Measurements from ENCODE around the gene GALNT2. TPM values are rescaled to one million over a fixed set of nuclear protein-coding genes. Genes with fewer than 3 reads are reported as not detected.

Gene GALNT2
- total and polyA plus RNA-seq, 2 experiments from 2014 or later, result 17.8 to 48.3 TPM

DNA sequence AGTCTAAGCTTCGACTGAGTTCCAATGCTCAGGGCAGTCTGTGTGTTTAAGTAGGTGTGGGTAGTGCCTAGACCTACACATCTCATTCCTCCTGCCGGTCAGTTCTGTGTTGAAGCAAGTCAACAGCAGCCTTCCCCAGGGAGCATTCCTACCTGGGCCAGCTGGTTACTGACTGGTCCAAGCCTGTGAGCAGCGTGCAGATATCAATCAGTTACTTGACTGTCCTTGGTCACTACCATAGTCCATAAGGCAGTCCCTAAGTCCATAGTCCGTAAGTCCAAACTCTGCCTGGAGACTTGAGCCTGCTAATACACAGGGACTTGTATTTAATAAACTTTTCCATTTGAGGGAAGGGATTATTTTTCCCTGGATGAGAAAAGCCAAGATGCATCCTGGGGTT is 187.2 kb downstream of the GALNT2 start:
- Histone ChIP-seq H3K4me3 (no peak overlapping the region), H3K36me3 (ENCODE audit: insufficient read depth) (peaks cover 5% of the 10 kb centered on the region; the same call in 1 of the 2 replicates), H3K27me3 (ENCODE audit: insufficient read depth) (no peaks in the 10 kb centered on the region), H3K79me2 (replicated peaks; ENCODE audit: insufficient read depth) (no peaks in the 10 kb centered on the region), H4K20me1 (replicated peaks; ENCODE audit: insufficient read depth) (no peaks in the 10 kb centered on the region; the same call in 1 of the 2 replicates), H3K4me1 (ENCODE audit: insufficient read depth) (peaks cover 25% of the 10 kb centered on the region), H3K9me2 (ENCODE audit: insufficient read depth) (peaks cover 6% of the 10 kb centered on the region), H3F3A (replicated peaks; ENCODE audit: low read depth) (no peaks in the 10 kb centered on the region), H3K27ac (ENCODE audit: low read depth) (no peak overlapping the region), H3K4me2 (no peak overlapping the region), H2AFZ (no peak overlapping the region)
- DNase-seq (ENCODE audit: low spot score) (no peak), ATAC-seq (no peak)
- TF ChIP-seq ZNF114 (CRISPR knock-in tag; IDR thresholded peaks at IDR 0.05) (no peak), STAT1 (IDR thresholded peaks at IDR 0.05; ENCODE audit: unreplicated experiment) (no peak), EZH2phosphoT487 (IDR thresholded peaks at IDR 0.05; ENCODE audit: unreplicated experiment) (no peak), ZNF462 (CRISPR knock-in tag; IDR thresholded peaks at IDR 0.05) (no peak), ZNF331 (CRISPR knock-in tag; IDR thresholded peaks at IDR 0.05; ENCODE audit: low read depth) (no peak)
- peak overlapping the region; percentile 32; the same call in 1 of the 2 replicates for H3K27ac Mint-ChIP-seq
- H3K27me3 Mint-ChIP-seq (ENCODE audit: insufficient read depth, low read depth, poor library complexity), result peaks cover 4% of the 10 kb centered on the region
- H3K36me3 Mint-ChIP-seq (ENCODE audit: low read depth), result peaks cover 46% of the 10 kb centered on the region
- H3K4me1 Mint-ChIP-seq, result peaks cover 32% of the 10 kb centered on the region
- H3K4me3 Mint-ChIP-seq, result no peak overlapping the region
- peaks cover 2% of the 10 kb centered on the region; the same call in 2 of the 3 replicates for H3K9me3 Mint-ChIP-seq

- no peak overlapping the region for H3K4me3 ChIP-seq
- peaks cover 50% of the 10 kb centered on the region for H3K36me3 Mint-ChIP-seq (ENCODE audit: low read depth)
- H3K4me1 ChIP-seq (ENCODE audit: insufficient read depth), result peaks cover 23% of the 10 kb centered on the region
- peaks cover under 1% of the 10 kb centered on the region for H3K27me3 Mint-ChIP-seq (ENCODE audit: insufficient read depth, low read depth, poor library complexity)
- peaks cover 6% of the 10 kb centered on the region; the same call in 1 of the 2 replicates for H3K36me3 ChIP-seq (ENCODE audit: insufficient read depth)
- TF ChIP-seq CREB1 (CRISPR knock-in tag; IDR thresholded peaks at IDR 0.05; ENCODE audit: low read depth) (no peak), REST (IDR thresholded peaks at IDR 0.05; ENCODE audit: unreplicated experiment) (no peak), CTCF (conservative IDR thresholded peaks at IDR 0.05; ENCODE audit: low read depth in 2 of 2) (no peak)
- H3K9me2 ChIP-seq (ENCODE audit: insufficient read depth), result peaks cover 6% of the 10 kb centered on the region
- DNase-seq (ENCODE audit: low spot score), result no peak
- no peaks in the 10 kb centered on the region for H3K27me3 ChIP-seq (ENCODE audit: insufficient read depth)
- H3F3A ChIP-seq (replicated peaks; ENCODE audit: low read depth), result no peaks in the 10 kb centered on the region
- H3K4me3 Mint-ChIP-seq, result no peak overlapping the region
- H2AFZ ChIP-seq, result no peak overlapping the region
- ATAC-seq, result no peak
- no peaks in the 10 kb centered on the region; the same call in 1 of the 2 replicates for H4K20me1 ChIP-seq (replicated peaks; ENCODE audit: insufficient read depth)
- no peak overlapping the region for H3K4me2 ChIP-seq
- H3K79me2 ChIP-seq (replicated peaks; ENCODE audit: insufficient read depth), result no peaks in the 10 kb centered on the region
- no peak overlapping the region for H3K27ac ChIP-seq (ENCODE audit: low read depth)
- peaks cover 24% of the 10 kb centered on the region for H3K4me1 Mint-ChIP-seq
- H3K9me3 Mint-ChIP-seq, result peaks cover 6% of the 10 kb centered on the region; the same call in 2 of the 3 replicates
- peak overlapping the region; percentile 49; the same call in 1 of the 2 replicates for H3K27ac Mint-ChIP-seq
These were observed 188.1 kb downstream of the GALNT2 start for GRCh38 chr1:230255116-230255515.

Data from GM23338 (cell line).